ENCODE measurements around the gene FBXO42. TPM values are rescaled to one million over a fixed set of nuclear protein-coding genes. Genes with fewer than 3 reads are reported as not detected.

Gene FBXO42
- total RNA-seq, 1 experiment from 2014 or later, result 21.3 TPM

DNA sequence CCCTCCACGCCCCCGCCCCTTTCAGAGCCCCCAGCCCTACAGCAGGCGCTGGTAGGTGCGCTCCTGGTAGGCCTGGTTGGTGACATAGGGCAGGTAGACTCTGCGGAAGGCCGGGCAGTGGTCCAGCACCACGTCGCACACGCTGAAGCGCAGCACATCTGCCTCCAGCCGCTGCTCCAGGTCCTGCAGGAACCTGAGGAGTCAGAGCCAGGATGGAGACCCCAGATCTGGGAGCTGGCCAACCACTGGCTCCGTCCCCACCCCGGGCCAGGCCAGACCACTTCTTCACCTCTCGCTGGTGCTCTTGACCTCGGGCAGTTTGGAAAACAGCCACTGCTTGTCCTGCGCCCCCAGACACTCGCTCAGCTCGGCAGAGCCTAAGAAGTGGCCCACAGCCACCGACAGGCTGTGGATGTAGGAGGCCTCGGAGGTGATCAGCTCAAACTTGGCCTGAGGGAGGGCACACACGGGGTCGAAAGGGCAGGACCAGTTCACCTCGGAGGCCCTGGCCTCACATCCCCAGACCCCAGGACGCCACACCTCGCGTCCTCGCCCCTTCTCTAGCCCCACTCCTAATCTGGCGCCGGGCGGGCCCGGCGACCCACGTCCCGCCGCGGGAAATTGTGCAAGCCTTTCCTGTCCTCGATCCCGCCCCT, 146.3 kb downstream of the FBXO42 start:
- DNase-seq (ENCODE audit: low read depth), result no peak

DNA sequence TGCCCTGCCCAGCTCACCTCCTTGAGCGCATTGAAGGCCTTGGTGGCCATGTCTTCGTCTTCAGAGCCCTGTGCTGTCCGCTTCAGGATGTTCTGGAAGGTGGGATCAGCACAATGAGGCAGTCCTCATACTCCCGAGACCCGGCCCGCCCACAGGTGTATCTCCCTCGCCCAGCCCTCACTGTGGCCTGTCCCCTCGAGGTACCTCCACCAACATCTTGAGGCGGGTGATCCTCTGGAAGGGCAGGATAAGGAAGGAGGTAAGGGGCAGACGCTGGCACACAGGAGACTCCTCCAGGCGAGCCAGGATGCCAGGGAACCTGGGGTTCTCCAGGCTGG, 147.0 kb downstream of the FBXO42 start:
- DNase-seq (ENCODE audit: low read depth), result no peak

DNA sequence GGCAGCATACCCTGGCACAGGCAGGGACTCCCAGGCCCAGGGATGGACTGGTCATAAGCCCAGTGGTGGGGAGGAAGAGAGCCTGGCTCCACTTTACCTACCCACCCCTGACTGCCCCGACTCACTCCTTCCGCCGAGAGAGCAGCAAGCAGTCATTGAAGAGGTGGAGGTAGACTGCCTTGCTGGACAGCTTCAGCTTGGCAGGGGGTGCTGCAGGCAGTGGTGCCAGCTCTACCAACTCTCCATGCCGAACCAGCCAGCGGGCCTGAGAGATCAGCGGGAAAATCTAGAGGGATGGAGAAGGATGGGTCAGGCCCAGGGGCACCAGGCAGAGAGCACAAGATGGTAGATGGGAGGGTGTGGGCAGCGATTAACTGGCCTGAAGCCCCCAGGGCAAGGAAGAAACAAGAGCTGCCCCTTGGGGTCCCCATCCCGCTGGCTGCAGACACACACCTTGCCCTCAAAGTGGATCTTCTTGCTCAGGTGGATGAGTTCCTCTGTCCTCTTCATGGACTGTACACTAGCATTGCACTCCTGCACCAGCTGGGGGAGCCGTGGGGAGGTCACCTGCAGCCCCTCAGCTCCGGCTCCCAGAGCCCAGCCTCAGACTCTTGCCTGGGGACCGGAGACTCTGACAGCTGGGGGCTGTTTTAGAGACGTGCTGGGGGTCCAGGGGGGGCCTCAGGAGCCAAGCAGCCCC, 147.5 kb downstream of the FBXO42 start:
- DNase-seq (ENCODE audit: low read depth), result no peak

- DNase-seq (ENCODE audit: low read depth), result no peak
These were observed 148.1 kb downstream of the FBXO42 start for GRCh38 chr1:16204216-16204615.

GRCh38 chr1:16203550-16203949, 148.7 kb downstream of the FBXO42 start:
- no peak for DNase-seq (ENCODE audit: low read depth)

- no peak for DNase-seq (ENCODE audit: low read depth)
These were observed 149.7 kb downstream of the FBXO42 start for GRCh38 chr1:16202281-16203210.

- DNase-seq (ENCODE audit: low read depth), result no peak
These were observed 152.6 kb downstream of the FBXO42 start for GRCh38 chr1:16199700-16200099.

- no peak for DNase-seq (ENCODE audit: low read depth)
These were observed 153.2 kb downstream of the FBXO42 start for GRCh38 chr1:16199157-16199501.

GRCh38 chr1:16198444-16199156, 153.7 kb downstream of the FBXO42 start:
- no peak for DNase-seq (ENCODE audit: low read depth)

GRCh38 chr1:16196874-16197273, 155.4 kb downstream of the FBXO42 start:
- no peak for DNase-seq (ENCODE audit: low read depth)

Other genes with a start within 250 kb of the FBXO42 start
- 47.1 and 53.4 TPM in 2 replicates for gene EPHA2, start 196.4 kb downstream of the FBXO42 start, total RNA-seq (2014; rRNA removed; shearing (Covaris generic))
- gene ARHGEF19, start 139.8 kb downstream of the FBXO42 start, total RNA-seq (2014; rRNA removed; shearing (Covaris generic)), result 8.3 and 10.7 TPM in 2 replicates
- 2.4 and 6.5 TPM in 2 replicates for gene CPLANE2, start 115.3 kb downstream of the FBXO42 start, total RNA-seq (2014; rRNA removed; shearing (Covaris generic))
- gene SZRD1, start 14.8 kb upstream of the FBXO42 start, total RNA-seq (2014; rRNA removed; shearing (Covaris generic)), result 77.1 and 91.3 TPM in 2 replicates
- not detected in 2 replicates for gene SPATA21, start 84.9 kb upstream of the FBXO42 start, total RNA-seq (2014; rRNA removed; shearing (Covaris generic))
- 88.9 and 102 TPM in 2 replicates for gene NECAP2, start 88.2 kb upstream of the FBXO42 start, total RNA-seq (2014; rRNA removed; shearing (Covaris generic))
- under 0.01 TPM in 1 of 2 replicates, not detected in the other for gene RNU1-1, start 161.8 kb upstream of the FBXO42 start, total RNA-seq (2014; rRNA removed; shearing (Covaris generic))